Chondrocyte (in vitro differentiated cells): ENCODE results near the gene HSCB. TPM values are rescaled to one million over a fixed set of nuclear protein-coding genes. Genes with fewer than 3 reads are reported as not detected.
A peak's percentile ranks its signal among the peaks of the same experiment; 100 is the strongest.
"Not testable (repeated sequence)": the region's sequence is repeated elsewhere in the genome, so short reads cannot be mapped to it uniquely, and the experiment has no call there.

Experiments used
- DNase-seq: peaks from one replicate; pipeline ENCODE4 v3.0.0; 2021; ENCODE audit warnings: mixed read lengths, low spot score
- H3K27ac Mint-ChIP-seq: one replicate; pipeline ENCODE4 v1.8.0; 2021; ENCODE audit warnings: mild to moderate bottlenecking, moderate library complexity, mixed read lengths; ENCODE audit not compliant: unreplicated experiment
- H3K27me3 Mint-ChIP-seq: 2 replicates; pipeline ENCODE4 v1.8.0; 2021; ENCODE audit warnings: low read depth, mixed read lengths
- H3K36me3 Mint-ChIP-seq: 2 replicates; pipeline ENCODE4 v1.8.0; 2021; ENCODE audit warnings: low read depth, mixed read lengths
- H3K4me1 Mint-ChIP-seq: 2 replicates; pipeline ENCODE4 v1.8.0; 2021; ENCODE audit warnings: low read depth, mild to moderate bottlenecking, mixed read lengths
- H3K4me3 Mint-ChIP-seq: one replicate; pipeline ENCODE4 v1.8.0; 2021; ENCODE audit warnings: mild to moderate bottlenecking, moderate library complexity, mixed read lengths; ENCODE audit not compliant: unreplicated experiment
- H3K9me3 Mint-ChIP-seq: 2 replicates; pipeline ENCODE4 v1.8.0; 2021; ENCODE audit warnings: low read depth, mixed read lengths
- CTCF ChIP-seq: fragments of 200-600 bp; sonication (generic); IDR thresholded peaks from 2 replicates; pipeline ENCODE4 v1.5.0; 2021; ENCODE audit warnings: antibody characterized with exemption, mild to moderate bottlenecking, moderate library complexity
- long read RNA-seq: library from polyadenylated mRNA; stranded (forward); transcript quantifications from one replicate; pipeline ENCODE4 v2.0.0, GENCODE V29; 2021
- total RNA-seq: library from RNA; stranded (reverse); gene quantifications from 3 replicates; pipeline ENCODE4 v1.2.1, GENCODE V29; 2021

The HSCB gene
- total RNA-seq: 9.8 to 11.6 TPM (median 11.0 TPM) in 3 replicates
- long read RNA-seq, transcript HSCB-201 (6 exons, 1,114 nt): major isoform, 10 of 14 reads
- long read RNA-seq, partial matches to known transcripts: 0 of 14 reads
- long read RNA-seq, other reads (novel, unspliced or antisense): 2 of 14 reads

GRCh38 chr22:28741785-28742561 lies at the start of gene HSCB, which contains the start of gene CHEK2:
HSCB (plus strand) TSS chr22:28742039; CDS start chr22:28742096, 57 bp downstream.
CHEK2 (minus strand) TSS chr22:28741820; CDS start chr22:28734721, 7,099 bp downstream.
- TF ChIP-seq CTCF: peak; percentile 32
- H3K36me3 Mint-ChIP-seq: peaks cover 8% of the 10 kb centered on the region
- peak within 1 kb of the TSS; percentile 96 for H3K4me3 Mint-ChIP-seq
- H3K27ac Mint-ChIP-seq: peak within 1 kb of the TSS; percentile 96
- no peaks in the 10 kb centered on the region for H3K27me3 Mint-ChIP-seq
- no peaks in the 10 kb centered on the region for H3K9me3 Mint-ChIP-seq
- peaks cover 24% of the 10 kb centered on the region for H3K4me1 Mint-ChIP-seq
- DNase-seq: peak; percentile 99

GRCh38 chr22:28693041-28693760 lies 48.6 kb upstream of the HSCB start:
- H3K4me1 Mint-ChIP-seq, H3K27me3 Mint-ChIP-seq, H3K27ac Mint-ChIP-seq, H3K9me3 Mint-ChIP-seq, DNase-seq, H3K4me3 Mint-ChIP-seq, H3K36me3 Mint-ChIP-seq: not testable (repeated sequence)

GRCh38 chr22:28702891-28703290 lies 38.9 kb upstream of the HSCB start:
- Mint-ChIP-seq H3K27me3 (no peaks in the 10 kb centered on the region), H3K4me3 (no peak overlapping the region), H3K4me1 (no peaks in the 10 kb centered on the region), H3K27ac (no peak overlapping the region), H3K9me3 (no peaks in the 10 kb centered on the region), H3K36me3 (peaks cover 2% of the 10 kb centered on the region)
- TF ChIP-seq CTCF: no peak
- no peak for DNase-seq

- no peak for DNase-seq
- no peaks in the 10 kb centered on the region for H3K4me1 Mint-ChIP-seq
- H3K36me3 Mint-ChIP-seq: peaks cover 2% of the 10 kb centered on the region
- H3K4me3 Mint-ChIP-seq: no peak overlapping the region
- no peak overlapping the region for H3K27ac Mint-ChIP-seq
- H3K9me3 Mint-ChIP-seq: no peaks in the 10 kb centered on the region
- H3K27me3 Mint-ChIP-seq: no peaks in the 10 kb centered on the region
- TF ChIP-seq CTCF: no peak
Measured at GRCh38 chr22:28703436-28703835, 38.4 kb upstream of the HSCB start.

- no peak overlapping the region for H3K4me3 Mint-ChIP-seq
- no peak overlapping the region for H3K27ac Mint-ChIP-seq
- no peak for TF ChIP-seq CTCF
- no peaks in the 10 kb centered on the region for H3K27me3 Mint-ChIP-seq
- H3K36me3 Mint-ChIP-seq: peaks cover 2% of the 10 kb centered on the region
- no peak for DNase-seq
- peaks cover 23% of the 10 kb centered on the region for H3K4me1 Mint-ChIP-seq
- H3K9me3 Mint-ChIP-seq: no peaks in the 10 kb centered on the region
Measured at GRCh38 chr22:28706845-28707244, 35.0 kb upstream of the HSCB start.
